ENCODE data around the gene PLA2R1.

DNA sequence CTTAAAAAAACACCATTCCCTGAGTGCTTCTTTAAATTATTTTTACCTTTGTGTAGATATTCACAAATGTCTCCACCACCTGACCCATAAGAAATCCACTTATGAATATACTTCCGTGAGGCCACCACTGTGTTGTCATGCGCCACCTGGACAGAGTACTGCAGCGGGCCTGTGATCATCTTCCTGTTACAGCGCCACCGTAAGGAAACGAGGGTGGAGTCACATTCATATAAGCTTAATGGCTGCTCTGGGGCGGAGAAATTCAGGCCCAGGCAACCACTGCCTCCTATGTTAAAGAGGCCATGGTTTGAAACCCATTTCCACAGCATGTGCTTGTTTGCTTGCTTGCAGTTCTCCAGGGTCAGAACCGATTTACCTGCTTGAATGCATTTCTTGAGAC lies 17.7 kb downstream of the PLA2R1 start:
- TF ChIP-seq, protein P1, sequence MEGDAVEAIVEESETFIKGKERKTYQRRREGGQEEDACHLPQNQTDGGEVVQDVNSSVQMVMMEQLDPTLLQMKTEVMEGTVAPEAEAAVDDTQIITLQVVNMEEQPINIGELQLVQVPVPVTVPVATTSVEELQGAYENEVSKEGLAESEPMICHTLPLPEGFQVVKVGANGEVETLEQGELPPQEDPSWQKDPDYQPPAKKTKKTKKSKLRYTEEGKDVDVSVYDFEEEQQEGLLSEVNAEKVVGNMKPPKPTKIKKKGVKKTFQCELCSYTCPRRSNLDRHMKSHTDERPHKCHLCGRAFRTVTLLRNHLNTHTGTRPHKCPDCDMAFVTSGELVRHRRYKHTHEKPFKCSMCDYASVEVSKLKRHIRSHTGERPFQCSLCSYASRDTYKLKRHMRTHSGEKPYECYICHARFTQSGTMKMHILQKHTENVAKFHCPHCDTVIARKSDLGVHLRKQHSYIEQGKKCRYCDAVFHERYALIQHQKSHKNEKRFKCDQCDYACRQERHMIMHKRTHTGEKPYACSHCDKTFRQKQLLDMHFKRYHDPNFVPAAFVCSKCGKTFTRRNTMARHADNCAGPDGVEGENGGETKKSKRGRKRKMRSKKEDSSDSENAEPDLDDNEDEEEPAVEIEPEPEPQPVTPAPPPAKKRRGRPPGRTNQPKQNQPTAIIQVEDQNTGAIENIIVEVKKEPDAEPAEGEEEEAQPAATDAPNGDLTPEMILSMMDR (IDR thresholded peaks at IDR 0.05), result no peak
- TF ChIP-seq SMC3 (IDR thresholded peaks at IDR 0.05; ENCODE audit: low read depth, low read length) (no peak), TAF1 (IDR thresholded peaks at IDR 0.05; ENCODE audit: borderline replicate concordance, low read depth, low read length) (no peak), POLR2AphosphoS5 (IDR thresholded peaks at IDR 0.05; ENCODE audit: low read depth, low read length) (no peak), TCF12 (IDR thresholded peaks at IDR 0.05) (no peak), RFX5 (IDR thresholded peaks at IDR 0.05; ENCODE audit: low read length) (no peak), REST (IDR thresholded peaks at IDR 0.05; ENCODE audit: low read depth, low read length) (no peak), MEF2A (IDR thresholded peaks at IDR 0.05; ENCODE audit: borderline replicate concordance, low read depth) (no peak), JUND (IDR thresholded peaks at IDR 0.05) (no peak), YY1 (IDR thresholded peaks at IDR 0.05; ENCODE audit: low read depth) (no peak), MXI1 (IDR thresholded peaks at IDR 0.05; ENCODE audit: low read depth, low read length) (no peak), EP300 (IDR thresholded peaks at IDR 0.05; ENCODE audit: borderline replicate concordance in 1 of 2, low read depth in 1 of 2, low read length in 1 of 2) (no peak)
- TF ChIP-seq, protein P2, sequence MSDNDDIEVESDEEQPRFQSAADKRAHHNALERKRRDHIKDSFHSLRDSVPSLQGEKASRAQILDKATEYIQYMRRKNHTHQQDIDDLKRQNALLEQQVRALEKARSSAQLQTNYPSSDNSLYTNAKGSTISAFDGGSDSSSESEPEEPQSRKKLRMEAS (IDR thresholded peaks at IDR 0.05; ENCODE audit: low read depth), result no peak

All from SK-N-SH (cell line).